Amygdala (tissue), 56 donors: ENCODE measurements around the gene FOS.
A peak's percentile ranks its signal among the peaks of the same experiment; 100 is the strongest.
"Not testable (repeated sequence)": the region's sequence is repeated elsewhere in the genome, so short reads cannot be mapped to it uniquely, and the experiment has no call there.

Experiments
- DNase-seq, 56 donors: peaks; one replicate each; lab custom pipeline; 2025; lab: John Stamatoyannopoulos, UW

FOS gene

GRCh38 chr14:75278422-75279152 is at the start of gene FOS:
Gene FOS (plus strand): TSS chr14:75278828. CDS start chr14:75278983, 155 bp downstream.
- DNase-seq = peak; percentile 67 to 98 (median 91)

GRCh38 chr14:75229661-75230139 is 48.9 kb upstream of the FOS start:
- no peak for DNase-seq

- DNase-seq = peak in 4 of 56 donors; percentile 6 to 28 (median 21)
These were observed 48.4 kb upstream of the FOS start for GRCh38 chr14:75230140-75230792.

GRCh38 chr14:75231320-75231719 is 47.3 kb upstream of the FOS start:
- DNase-seq = no peak

GRCh38 chr14:75232191-75232590 is 46.4 kb upstream of the FOS start:
- no peak for DNase-seq

- DNase-seq = no peak
These were observed 46.0 kb upstream of the FOS start for GRCh38 chr14:75232597-75232996.

- DNase-seq = peak in 31 of 56 donors; percentile 4 to 61 (median 20)
These were observed 44.2 kb upstream of the FOS start for GRCh38 chr14:75234173-75235115.

GRCh38 chr14:75235198-75235597 is 43.4 kb upstream of the FOS start:
- DNase-seq = not testable (repeated sequence)

- DNase-seq = no peak
These were observed 42.2 kb upstream of the FOS start for GRCh38 chr14:75236467-75236866.

- peak in 6 of 56 donors; percentile 16 to 61 (median 37) for DNase-seq
These were observed 41.7 kb upstream of the FOS start for GRCh38 chr14:75236901-75237419.

GRCh38 chr14:75238756-75239455 is 39.7 kb upstream of the FOS start:
- DNase-seq = peak in 14 of 56 donors; percentile 3 to 31 (median 17)

- no peak for DNase-seq
These were observed 37.8 kb upstream of the FOS start for GRCh38 chr14:75240781-75241180.

GRCh38 chr14:75242546-75243273 is 35.9 kb upstream of the FOS start:
- DNase-seq = peak in 3 of 56 donors; percentile 2 to 10 (median 9)

- DNase-seq = no peak
These were observed 34.5 kb upstream of the FOS start for GRCh38 chr14:75244121-75244520.

GRCh38 chr14:75246546-75247285 is 31.9 kb upstream of the FOS start:
- no peak for DNase-seq

- no peak for DNase-seq
These were observed 31.2 kb upstream of the FOS start for GRCh38 chr14:75247286-75247922.

- no peak for DNase-seq
These were observed 30.7 kb upstream of the FOS start for GRCh38 chr14:75247939-75248338.
